Osteocyte (in vitro differentiated cells): ENCODE results near the gene HID1. TPM values are rescaled to one million over a fixed set of nuclear protein-coding genes. Genes with fewer than 3 reads are reported as not detected.

Experiments
- DNase-seq: peaks from one replicate; pipeline ENCODE4 v3.0.0; 2021; ENCODE audit warnings: mixed read lengths; ENCODE audit not compliant: unreplicated experiment; ENCODE audit errors: extremely low spot score
- H3K27ac Mint-ChIP-seq: one replicate; pipeline ENCODE4 v1.8.0; 2021; ENCODE audit warnings: mild to moderate bottlenecking, mixed read lengths; ENCODE audit not compliant: unreplicated experiment
- H3K27me3 Mint-ChIP-seq: one replicate; pipeline ENCODE4 v1.8.0; 2021; ENCODE audit warnings: mixed read lengths; ENCODE audit not compliant: unreplicated experiment
- H3K36me3 Mint-ChIP-seq: one replicate; pipeline ENCODE4 v1.8.0; 2021; ENCODE audit warnings: mixed read lengths; ENCODE audit not compliant: unreplicated experiment
- H3K4me1 Mint-ChIP-seq: one replicate; pipeline ENCODE4 v1.8.0; 2021; ENCODE audit warnings: mixed read lengths; ENCODE audit not compliant: unreplicated experiment
- H3K4me3 Mint-ChIP-seq: one replicate; pipeline ENCODE4 v1.8.0; 2021; ENCODE audit warnings: mild to moderate bottlenecking, moderate library complexity, mixed read lengths; ENCODE audit not compliant: unreplicated experiment
- H3K9me3 Mint-ChIP-seq: one replicate; pipeline ENCODE4 v1.8.0; 2021; ENCODE audit warnings: mixed read lengths; ENCODE audit not compliant: unreplicated experiment
- total RNA-seq: library from RNA; stranded (reverse); gene quantifications from 2 replicates; pipeline ENCODE4 v1.2.1, GENCODE V29; 2021
- TF ChIP-seq, protein P1 (sequence below): fragments of 200-600 bp; sonication (generic); IDR thresholded peaks from 2 replicates; pipeline ENCODE4 v1.5.0; 2021; ENCODE audit warnings: antibody characterized with exemption, mild to moderate bottlenecking, moderate library complexity

Gene HID1
- total RNA-seq, 1 donor from 2014 or later, result 10.1 TPM

DNA sequence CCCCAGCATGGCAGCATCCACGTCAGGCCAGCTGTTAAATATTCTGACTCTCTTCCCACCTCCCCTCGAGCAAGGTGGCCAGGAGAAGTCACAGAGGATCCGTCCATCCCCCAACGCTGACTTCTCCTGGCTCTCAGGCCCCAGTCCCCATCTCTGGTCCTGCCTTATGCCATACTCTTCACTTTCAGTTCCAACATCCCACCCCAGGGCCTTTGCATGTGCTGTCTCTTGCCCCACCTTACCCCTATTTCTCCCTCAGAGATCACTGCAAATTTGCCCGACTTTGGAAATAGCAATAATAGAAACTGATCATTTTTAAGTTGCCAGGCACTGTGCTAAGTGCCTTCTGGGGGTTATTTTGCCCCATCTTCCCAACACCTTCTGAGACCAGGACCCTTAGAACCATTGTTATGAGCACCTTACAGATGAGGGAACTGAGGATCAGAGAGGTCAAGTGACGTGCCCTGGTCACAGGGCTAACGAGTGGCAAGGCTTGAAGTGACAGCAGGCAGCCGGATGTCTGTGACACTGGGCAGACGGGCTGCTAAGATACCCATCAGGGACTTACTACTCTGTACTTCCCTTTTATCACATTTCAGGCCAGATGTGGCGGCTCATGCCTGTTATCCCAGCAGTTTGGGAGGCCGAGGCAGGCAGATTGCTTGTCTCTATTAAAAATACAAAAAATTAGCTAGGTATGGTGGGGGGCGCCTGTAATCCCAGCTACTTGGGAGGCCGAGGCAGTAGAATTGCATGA, 17.7 kb downstream of the HID1 start:
- Mint-ChIP-seq H3K27ac (no peak overlapping the region), H3K4me3 (no peak overlapping the region), H3K4me1 (no peaks in the 10 kb centered on the region), H3K36me3 (no peaks in the 10 kb centered on the region), H3K27me3 (peaks cover 3% of the 10 kb centered on the region), H3K9me3 (no peaks in the 10 kb centered on the region)
- TF ChIP-seq, protein P1, sequence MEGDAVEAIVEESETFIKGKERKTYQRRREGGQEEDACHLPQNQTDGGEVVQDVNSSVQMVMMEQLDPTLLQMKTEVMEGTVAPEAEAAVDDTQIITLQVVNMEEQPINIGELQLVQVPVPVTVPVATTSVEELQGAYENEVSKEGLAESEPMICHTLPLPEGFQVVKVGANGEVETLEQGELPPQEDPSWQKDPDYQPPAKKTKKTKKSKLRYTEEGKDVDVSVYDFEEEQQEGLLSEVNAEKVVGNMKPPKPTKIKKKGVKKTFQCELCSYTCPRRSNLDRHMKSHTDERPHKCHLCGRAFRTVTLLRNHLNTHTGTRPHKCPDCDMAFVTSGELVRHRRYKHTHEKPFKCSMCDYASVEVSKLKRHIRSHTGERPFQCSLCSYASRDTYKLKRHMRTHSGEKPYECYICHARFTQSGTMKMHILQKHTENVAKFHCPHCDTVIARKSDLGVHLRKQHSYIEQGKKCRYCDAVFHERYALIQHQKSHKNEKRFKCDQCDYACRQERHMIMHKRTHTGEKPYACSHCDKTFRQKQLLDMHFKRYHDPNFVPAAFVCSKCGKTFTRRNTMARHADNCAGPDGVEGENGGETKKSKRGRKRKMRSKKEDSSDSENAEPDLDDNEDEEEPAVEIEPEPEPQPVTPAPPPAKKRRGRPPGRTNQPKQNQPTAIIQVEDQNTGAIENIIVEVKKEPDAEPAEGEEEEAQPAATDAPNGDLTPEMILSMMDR, result no peak
- no peak for DNase-seq

DNA sequence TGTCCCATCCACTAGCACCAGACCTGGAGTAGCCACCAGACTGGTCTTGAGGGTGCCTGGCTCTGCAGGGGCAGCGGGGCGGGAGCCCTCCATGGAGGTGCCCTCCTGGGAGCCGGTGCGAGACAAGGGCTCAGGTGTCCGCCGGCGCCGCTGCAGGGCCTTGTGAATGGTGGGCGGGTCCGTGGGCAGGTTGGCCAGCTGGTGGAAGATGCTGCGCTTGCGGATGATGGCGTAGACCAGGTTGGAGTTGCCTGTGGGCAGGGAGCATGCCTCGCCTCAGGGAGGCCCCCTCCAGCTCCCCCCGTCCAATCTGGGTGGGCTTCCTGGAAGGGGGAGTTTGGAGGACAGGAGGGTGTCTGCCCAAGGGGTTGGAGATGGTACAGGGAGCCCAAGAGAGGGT, 18.4 kb downstream of the HID1 start:
- no peak overlapping the region for H3K27ac Mint-ChIP-seq

DNA sequence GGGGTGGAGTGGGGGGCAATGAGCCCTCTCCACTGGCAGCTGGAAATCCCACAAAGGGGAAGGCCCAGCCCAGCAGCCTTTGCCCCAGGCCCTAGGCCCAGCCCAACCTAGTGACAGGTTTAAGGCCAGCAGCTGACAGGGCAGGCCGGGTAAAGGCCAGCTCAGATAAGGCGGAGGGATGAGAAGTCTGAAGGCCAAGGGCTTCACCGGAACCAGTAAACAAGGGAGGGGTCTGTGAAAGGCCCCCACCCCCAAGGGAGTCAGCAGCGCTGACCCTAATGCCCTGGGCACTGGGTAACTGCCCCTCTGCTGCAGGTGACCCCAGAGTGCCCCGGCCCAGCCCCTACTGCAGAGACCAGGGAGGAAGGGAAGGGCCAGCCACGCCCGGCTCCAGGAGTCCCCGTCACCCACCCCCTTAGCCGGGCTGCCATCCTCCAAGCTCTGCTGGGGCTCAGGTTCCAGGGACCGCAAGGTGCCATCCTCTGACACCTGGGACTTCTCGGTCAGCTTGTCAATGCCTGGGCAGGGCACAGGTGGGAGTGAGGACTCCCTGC, 19.3 kb downstream of the HID1 start:
- DNase-seq, result no peak
- Mint-ChIP-seq H3K36me3 (no peaks in the 10 kb centered on the region), H3K9me3 (no peaks in the 10 kb centered on the region), H3K4me3 (no peak overlapping the region), H3K27me3 (peaks cover 4% of the 10 kb centered on the region), H3K27ac (no peak overlapping the region), H3K4me1 (no peaks in the 10 kb centered on the region)
- TF ChIP-seq, protein P1, result no peak

More for the DNA sequence above, 18.4 kb downstream of the HID1 start:
- TF ChIP-seq, protein P1, result no peak
- Mint-ChIP-seq H3K4me3 (no peak overlapping the region), H3K9me3 (no peaks in the 10 kb centered on the region), H3K27me3 (peaks cover 4% of the 10 kb centered on the region), H3K36me3 (no peaks in the 10 kb centered on the region), H3K4me1 (no peaks in the 10 kb centered on the region)
- no peak for DNase-seq

DNA sequence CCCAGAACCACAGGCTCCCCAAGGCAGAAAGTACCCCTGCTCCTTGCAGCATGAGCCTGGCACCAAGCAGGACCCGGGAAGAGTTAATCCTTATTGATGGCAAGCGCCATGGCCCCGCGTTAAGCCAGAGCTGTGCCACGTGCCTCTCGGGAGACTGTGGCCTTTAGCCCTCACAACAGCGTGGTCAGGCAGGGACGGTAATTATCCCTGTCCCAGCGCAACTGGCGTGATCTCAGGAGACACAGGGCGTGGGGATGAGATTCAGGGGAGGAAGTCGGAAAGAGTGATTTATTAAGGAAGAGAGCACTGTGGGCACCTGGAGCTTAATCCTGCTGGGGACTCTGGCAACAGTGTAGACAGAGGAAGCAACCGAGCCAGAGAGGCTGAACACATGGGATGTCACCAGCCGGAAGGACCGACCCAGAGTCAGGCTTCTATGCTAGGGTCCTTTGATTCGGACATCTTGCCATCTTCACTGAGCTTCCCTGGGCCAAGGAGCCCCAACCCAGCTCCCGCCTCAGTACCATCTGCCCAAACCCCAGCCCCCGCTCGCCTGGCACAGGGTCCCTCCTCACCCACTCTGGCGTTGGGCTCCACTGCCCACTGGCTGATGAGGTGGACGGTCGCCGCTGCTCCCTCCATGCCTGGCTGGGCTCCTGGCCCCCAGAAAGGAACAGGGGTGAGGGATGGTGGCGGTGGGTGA, 20.0 kb downstream of the HID1 start:
- H3K4me1 Mint-ChIP-seq, result no peaks in the 10 kb centered on the region
- DNase-seq, result no peak
- H3K27ac Mint-ChIP-seq, result no peak overlapping the region
- no peak overlapping the region for H3K4me3 Mint-ChIP-seq
- no peaks in the 10 kb centered on the region for H3K36me3 Mint-ChIP-seq
- H3K27me3 Mint-ChIP-seq, result peaks cover 8% of the 10 kb centered on the region
- TF ChIP-seq, protein P1, result no peak
- H3K9me3 Mint-ChIP-seq, result no peaks in the 10 kb centered on the region
